HL-60/S4 (cell line): ENCODE measurements around the gene SYNCRIP.
"Not testable (repeated sequence)": the region's sequence is repeated elsewhere in the genome, so short reads cannot be mapped to it uniquely, and the experiment has no call there.

ENCODE experiments used
- in situ Hi-C: fragments of 300-500 bp; cut with MboI; formaldehyde crosslinking; loops from 2 replicates; pipeline ENCODE4 v1.14.3; 2022; ENCODE audit warnings: low sequenced_read_pairs

Gene SYNCRIP

GRCh38 chr6:85600713-85601313 lies 41.9 kb downstream of the SYNCRIP start:
- in situ Hi-C loops: no loop called here

GRCh38 chr6:85594197-85594930 lies 48.3 kb downstream of the SYNCRIP start:
- in situ Hi-C loops: no loop called here

GRCh38 chr6:85593438-85594196 lies 49.1 kb downstream of the SYNCRIP start, which contains the start of gene SNX14:
TSS of gene SNX14 (minus strand) at chr6:85593858. CDS start at chr6:85593718, 140 bp downstream.
- in situ Hi-C loops: no loop called here

- in situ Hi-C loops: no loop called here
Observed at GRCh38 chr6:85592033-85592432, 50.7 kb downstream of the SYNCRIP start.

- in situ Hi-C loops: no loop called here
Observed at GRCh38 chr6:85591207-85591606, 51.5 kb downstream of the SYNCRIP start.

GRCh38 chr6:85585741-85586140 lies 56.9 kb downstream of the SYNCRIP start:
- in situ Hi-C loops: no loop called here

GRCh38 chr6:85582832-85583231 lies 59.9 kb downstream of the SYNCRIP start:
- in situ Hi-C loops: not testable (repeated sequence)

- in situ Hi-C loops: no loop called here
Observed at GRCh38 chr6:85581572-85581971, 61.1 kb downstream of the SYNCRIP start.

GRCh38 chr6:85580878-85581267 lies 61.8 kb downstream of the SYNCRIP start:
- in situ Hi-C loops: no loop called here

- in situ Hi-C loops: no loop called here
Observed at GRCh38 chr6:85580118-85580877, 62.4 kb downstream of the SYNCRIP start.

GRCh38 chr6:85579581-85579980 lies 63.1 kb downstream of the SYNCRIP start:
- in situ Hi-C loops: no loop called here

GRCh38 chr6:85576476-85576875 lies 66.2 kb downstream of the SYNCRIP start:
- in situ Hi-C loops: no loop called here

- in situ Hi-C loops: no loop called here
Observed at GRCh38 chr6:85574932-85575598, 67.6 kb downstream of the SYNCRIP start.

GRCh38 chr6:85569323-85569722 lies 73.4 kb downstream of the SYNCRIP start:
- in situ Hi-C loops: no loop called here

GRCh38 chr6:85568411-85568810 lies 74.3 kb downstream of the SYNCRIP start:
- in situ Hi-C loops: no loop called here

GRCh38 chr6:85565736-85566135 lies 77.0 kb downstream of the SYNCRIP start:
- in situ Hi-C loops: no loop called here

- in situ Hi-C loops: not testable (repeated sequence)
Observed at GRCh38 chr6:85564223-85564622, 78.5 kb downstream of the SYNCRIP start.
